Embryonic facial prominence (tissue), 1 donor: ENCODE data around the gene ZBED2.
"Not testable (repeated sequence)": the region's sequence is repeated elsewhere in the genome, so short reads cannot be mapped to it uniquely, and the experiment has no call there.

ENCODE experiments used
- DNase-seq: peaks from one replicate; pipeline ENCODE4 v3.0.0-alpha.2; 2016; ENCODE audit errors: extremely low spot score

ZBED2 gene

GRCh38 chr3:111571907-111572460, 23.2 kb downstream of the ZBED2 start:
- no peak for DNase-seq

GRCh38 chr3:111571282-111571681, 23.9 kb downstream of the ZBED2 start:
- DNase-seq: no peak

GRCh38 chr3:111570404-111571030, 24.6 kb downstream of the ZBED2 start:
- no peak for DNase-seq

GRCh38 chr3:111568911-111569310, 26.2 kb downstream of the ZBED2 start:
- no peak for DNase-seq

- DNase-seq: no peak
Measured at GRCh38 chr3:111568355-111568754, 26.8 kb downstream of the ZBED2 start.

DNA sequence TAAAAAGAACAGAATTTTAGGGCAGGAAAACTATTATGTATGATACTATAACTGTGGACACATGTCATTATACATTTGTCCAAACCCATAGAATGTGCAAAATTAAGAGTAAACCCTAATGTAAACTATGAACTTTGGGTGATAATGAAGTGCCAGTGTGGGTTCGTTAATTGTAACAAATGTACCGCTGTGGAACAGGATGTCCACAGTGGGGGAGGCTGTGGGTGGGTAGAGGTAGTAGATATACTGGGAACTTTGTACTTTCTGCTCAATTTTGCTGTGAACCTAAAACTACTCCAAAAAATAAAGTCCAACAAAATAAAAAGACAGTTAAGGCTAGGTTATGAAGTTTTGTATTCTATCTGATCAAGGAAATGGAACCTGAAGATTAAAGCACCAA, 28.3 kb downstream of the ZBED2 start:
- no peak for DNase-seq

GRCh38 chr3:111561902-111562301, 33.2 kb downstream of the ZBED2 start:
- not testable (repeated sequence) for DNase-seq

GRCh38 chr3:111548756-111549155, 46.4 kb downstream of the ZBED2 start:
- no peak for DNase-seq

DNA sequence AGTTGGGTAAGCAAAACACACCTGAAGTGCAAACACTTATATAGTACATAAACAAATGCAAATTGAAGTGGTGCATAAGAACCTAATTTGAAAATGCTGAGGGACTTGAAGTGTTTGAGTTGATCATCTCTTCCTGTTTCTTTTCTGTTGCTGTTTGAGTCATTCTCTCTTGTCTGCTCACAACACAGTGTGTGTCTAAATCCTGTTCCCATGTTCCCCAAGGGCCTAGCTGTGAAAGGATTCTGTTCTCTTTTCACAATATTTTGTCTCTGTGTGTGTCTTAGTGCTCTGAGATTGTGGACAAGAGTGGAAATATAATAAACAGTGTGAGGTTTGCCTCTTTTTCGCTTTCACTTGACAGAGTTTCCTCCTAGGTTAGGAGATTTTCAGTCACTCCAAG, 47.1 kb downstream of the ZBED2 start:
- no peak for DNase-seq

DNA sequence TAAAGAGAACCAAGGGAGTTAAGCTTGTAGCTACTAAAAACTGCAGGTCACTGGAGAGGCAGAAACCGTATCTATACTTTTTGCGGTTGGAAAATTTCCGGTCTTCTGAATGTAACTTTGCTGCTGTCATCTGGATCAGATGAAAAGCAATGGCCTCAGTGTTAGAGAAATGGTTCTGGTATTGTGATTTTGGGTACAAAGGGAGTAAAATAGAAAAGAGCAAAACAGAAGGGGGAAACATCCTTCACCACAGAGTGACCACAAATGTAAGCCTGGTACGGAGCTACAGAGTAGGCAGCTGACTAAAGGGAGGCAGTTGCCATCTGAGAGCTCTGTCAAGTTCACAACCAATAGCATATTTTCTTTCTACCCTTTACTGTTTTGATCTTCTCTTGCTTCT, 47.5 kb downstream of the ZBED2 start:
- DNase-seq: no peak

GRCh38 chr3:111545349-111545748, 49.8 kb downstream of the ZBED2 start:
- no peak for DNase-seq
